C4-2B (cell line): ENCODE data around the gene TK1.

Experiments used
- H3K27ac ChIP-seq: fragments of 450-650 bp; 2 replicates; pipeline ENCODE4 v1.5.1; 2017
- CTCF ChIP-seq: fragments of 450-650 bp; conservative IDR thresholded peaks from 2 replicates; pipeline ENCODE4 v1.5.1; 2017; ENCODE audit warnings: mild to moderate bottlenecking
- ZFX ChIP-seq: fragments of 450-650 bp; IDR thresholded peaks from 2 replicates; pipeline ENCODE4 v1.6.1; 2017

TK1 gene

GRCh38 chr17:78183916-78184315 is 2.9 kb downstream of the TK1 start:
- TF ChIP-seq ZFX (no peak), CTCF (no peak)
- peak overlapping the region; percentile 92 for H3K27ac ChIP-seq

- no peak overlapping the region for H3K27ac ChIP-seq
- TF ChIP-seq CTCF (no peak), ZFX (no peak)
Observed at GRCh38 chr17:78182504-78182903, 4.3 kb downstream of the TK1 start.

GRCh38 chr17:78180508-78180907 is 6.3 kb downstream of the TK1 start:
- no peak overlapping the region for H3K27ac ChIP-seq
- TF ChIP-seq ZFX (no peak), CTCF (no peak)

GRCh38 chr17:78180083-78180482 is 6.8 kb downstream of the TK1 start:
- no peak overlapping the region for H3K27ac ChIP-seq
- TF ChIP-seq CTCF (no peak), ZFX (no peak)

- TF ChIP-seq ZFX: no peak
- no peak for TF ChIP-seq CTCF
- no peak overlapping the region; the same call in 1 of the 2 replicates for H3K27ac ChIP-seq
Observed at GRCh38 chr17:78179372-78179771, 7.5 kb downstream of the TK1 start.

GRCh38 chr17:78176548-78177025 is 10.3 kb downstream of the TK1 start:
- TF ChIP-seq ZFX: no peak
- no peak; the same call in 1 of the 2 replicates for TF ChIP-seq CTCF
- peak overlapping the region; percentile 71 for H3K27ac ChIP-seq

- H3K27ac ChIP-seq: peak overlapping the region; percentile 71
- TF ChIP-seq ZFX (no peak), CTCF (no peak)
Observed at GRCh38 chr17:78175643-78175981, 11.2 kb downstream of the TK1 start.
